Loucy (cell line): ENCODE data around the gene SMAP1.

Source experiments
- H2AFZ ChIP-seq: fragments of 200-600 bp; sonication (generic); 2 replicates; pipeline ENCODE4 v1.6.0; 2016; ENCODE audit warnings: antibody characterized with exemption, mild to moderate bottlenecking, low read length, moderate library complexity
- H3F3A ChIP-seq: fragments of 200-600 bp; 2 replicates; pipeline ENCODE4 v1.6.0; 2016; ENCODE audit warnings: antibody characterized with exemption, low read depth, mild to moderate bottlenecking
- H3K27me3 ChIP-seq: fragments of 200-600 bp; sonication (generic); 2 replicates; pipeline ENCODE4 v1.6.1; 2014; ENCODE audit warnings: low read length, mild to moderate bottlenecking; ENCODE audit not compliant: insufficient read depth, poor library complexity, severe bottlenecking
- H3K36me3 ChIP-seq: fragments of 200-600 bp; sonication (generic); 2 replicates; pipeline ENCODE4 v1.6.1; 2016; ENCODE audit warnings: low read length; ENCODE audit not compliant: insufficient read depth
- H3K4me1 ChIP-seq: fragments of 200-600 bp; sonication (generic); 2 replicates; pipeline ENCODE4 v1.5.1; 2014; ENCODE audit warnings: low read length, mild to moderate bottlenecking; ENCODE audit not compliant: insufficient read depth, poor library complexity, severe bottlenecking
- H3K4me2 ChIP-seq: fragments of 200-600 bp; sonication (generic); 2 replicates; pipeline ENCODE4 v1.6.0; 2014; ENCODE audit warnings: antibody characterized with exemption, low read length, low read depth, mild to moderate bottlenecking; ENCODE audit not compliant: poor library complexity, severe bottlenecking
- H3K4me3 ChIP-seq: fragments of 200-600 bp; sonication (generic); 2 replicates; pipeline ENCODE4 v1.5.1; 2014; ENCODE audit warnings: low read length, mild to moderate bottlenecking, mixed read lengths; ENCODE audit not compliant: poor library complexity, severe bottlenecking
- H3K79me2 ChIP-seq: fragments of 200-600 bp; sonication (generic); 2 replicates; pipeline ENCODE4 v1.6.1; 2014; ENCODE audit warnings: low read length; ENCODE audit not compliant: insufficient read depth
- H3K9ac ChIP-seq: fragments of 200-600 bp; sonication (generic); 2 replicates; pipeline ENCODE4 v1.6.0; 2014; ENCODE audit warnings: mild to moderate bottlenecking, low read depth, low read length, moderate library complexity; ENCODE audit not compliant: poor library complexity, severe bottlenecking
- H3K9me2 ChIP-seq: fragments of 200-600 bp; sonication (generic); replicated peaks from 2 replicates; pipeline ENCODE4 v1.6.1; 2016; ENCODE audit warnings: low read depth, low read length, mixed read lengths
- H3K9me3 ChIP-seq: fragments of 200-600 bp; sonication (generic); 2 replicates; pipeline ENCODE4 v1.6.1; 2014; ENCODE audit warnings: mild to moderate bottlenecking, antibody characterized with exemption, low read length, low read depth; ENCODE audit not compliant: insufficient read depth
- H4K20me1 ChIP-seq: fragments of 200-600 bp; sonication (generic); 2 replicates; pipeline ENCODE4 v1.6.0; 2014; ENCODE audit warnings: antibody characterized with exemption, low read length, mild to moderate bottlenecking; ENCODE audit not compliant: insufficient read depth, poor library complexity, severe bottlenecking
- EZH2phosphoT487 ChIP-seq: fragments of 200-600 bp; IDR thresholded peaks from 2 replicates; pipeline ENCODE4 v1.6.1; 2018; ENCODE audit warnings: antibody characterized with exemption, mild to moderate bottlenecking, moderate library complexity, borderline replicate concordance
- TF ChIP-seq, protein P1 (sequence below): fragments of 200-600 bp; sonication (generic); conservative IDR thresholded peaks from 2 replicates; pipeline ENCODE4 v1.5.1; 2014; ENCODE audit warnings: mild to moderate bottlenecking, antibody characterized with exemption, low read length

SMAP1 gene

DNA sequence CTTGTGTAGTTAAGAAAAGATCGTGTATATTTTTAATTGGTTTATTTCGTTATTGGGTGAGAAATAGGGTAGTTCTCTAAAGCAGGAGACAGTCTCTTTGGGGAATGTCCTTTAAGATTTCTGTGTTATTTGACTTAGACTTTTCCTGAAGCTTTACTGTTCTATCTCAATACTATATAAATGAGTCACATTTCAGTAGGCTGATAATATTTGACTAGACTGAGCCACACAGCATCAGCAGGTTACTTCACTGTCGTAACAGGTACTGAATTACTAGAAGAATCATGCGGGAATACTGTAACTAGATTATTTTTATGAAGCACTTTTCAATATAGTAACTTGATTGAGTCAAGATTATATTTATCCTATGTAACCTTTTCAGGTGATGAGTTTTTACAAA lies 1.4 kb downstream of the SMAP1 start:
- peak overlapping the region; percentile 99 for H3K4me2 ChIP-seq
- H3K9me3 ChIP-seq, result no peaks in the 10 kb centered on the region
- H3K4me1 ChIP-seq, result peaks cover 58% of the 10 kb centered on the region
- H3K9ac ChIP-seq, result peak overlapping the region; percentile 71
- H3K27me3 ChIP-seq, result peaks cover 23% of the 10 kb centered on the region
- peaks cover 58% of the 10 kb centered on the region for H3K79me2 ChIP-seq
- no peaks in the 10 kb centered on the region for H3K36me3 ChIP-seq
- no peaks in the 10 kb centered on the region; the same call in 1 of the 2 replicates for H3K9me2 ChIP-seq
- H3F3A ChIP-seq, result no peaks in the 10 kb centered on the region
- peak overlapping the region; percentile 76 for H3K4me3 ChIP-seq
- H2AFZ ChIP-seq, result no peak overlapping the region
- TF ChIP-seq, protein P1, sequence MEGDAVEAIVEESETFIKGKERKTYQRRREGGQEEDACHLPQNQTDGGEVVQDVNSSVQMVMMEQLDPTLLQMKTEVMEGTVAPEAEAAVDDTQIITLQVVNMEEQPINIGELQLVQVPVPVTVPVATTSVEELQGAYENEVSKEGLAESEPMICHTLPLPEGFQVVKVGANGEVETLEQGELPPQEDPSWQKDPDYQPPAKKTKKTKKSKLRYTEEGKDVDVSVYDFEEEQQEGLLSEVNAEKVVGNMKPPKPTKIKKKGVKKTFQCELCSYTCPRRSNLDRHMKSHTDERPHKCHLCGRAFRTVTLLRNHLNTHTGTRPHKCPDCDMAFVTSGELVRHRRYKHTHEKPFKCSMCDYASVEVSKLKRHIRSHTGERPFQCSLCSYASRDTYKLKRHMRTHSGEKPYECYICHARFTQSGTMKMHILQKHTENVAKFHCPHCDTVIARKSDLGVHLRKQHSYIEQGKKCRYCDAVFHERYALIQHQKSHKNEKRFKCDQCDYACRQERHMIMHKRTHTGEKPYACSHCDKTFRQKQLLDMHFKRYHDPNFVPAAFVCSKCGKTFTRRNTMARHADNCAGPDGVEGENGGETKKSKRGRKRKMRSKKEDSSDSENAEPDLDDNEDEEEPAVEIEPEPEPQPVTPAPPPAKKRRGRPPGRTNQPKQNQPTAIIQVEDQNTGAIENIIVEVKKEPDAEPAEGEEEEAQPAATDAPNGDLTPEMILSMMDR, result no peak
- TF ChIP-seq EZH2phosphoT487, result no peak
- H4K20me1 ChIP-seq, result peaks cover 39% of the 10 kb centered on the region

DNA sequence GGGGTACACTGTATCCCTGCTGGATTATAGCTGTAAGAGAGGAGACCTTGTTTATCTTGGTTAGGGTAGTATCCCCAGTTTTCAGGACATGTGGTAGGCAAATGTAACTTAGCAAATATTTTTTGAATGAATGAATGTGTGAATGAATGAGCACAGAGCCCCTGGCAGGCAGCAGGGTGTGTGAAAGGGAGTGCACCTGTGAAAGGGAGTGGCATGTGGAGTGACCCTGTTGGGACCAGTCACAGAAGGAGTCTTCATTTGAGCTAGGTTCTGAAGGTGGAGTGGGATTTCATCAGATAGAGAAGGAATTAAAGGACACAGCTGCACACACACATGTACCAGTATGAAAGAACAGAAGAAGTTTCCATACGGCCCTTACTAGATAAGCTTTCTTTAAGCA lies 4.9 kb downstream of the SMAP1 start:
- no peaks in the 10 kb centered on the region for H3F3A ChIP-seq
- H3K9me3 ChIP-seq, result no peaks in the 10 kb centered on the region
- no peak for TF ChIP-seq EZH2phosphoT487
- TF ChIP-seq, protein P1, result no peak
- peaks cover 78% of the 10 kb centered on the region for H3K79me2 ChIP-seq
- H3K4me3 ChIP-seq, result peak overlapping the region; percentile 76
- no peaks in the 10 kb centered on the region for H3K9me2 ChIP-seq
- H2AFZ ChIP-seq, result no peak overlapping the region
- peaks cover 39% of the 10 kb centered on the region for H4K20me1 ChIP-seq
- peaks cover 51% of the 10 kb centered on the region for H3K4me1 ChIP-seq
- peak overlapping the region; percentile 21 for H3K9ac ChIP-seq
- peak overlapping the region; percentile 99 for H3K4me2 ChIP-seq
- no peaks in the 10 kb centered on the region for H3K36me3 ChIP-seq
- H3K27me3 ChIP-seq, result no peaks in the 10 kb centered on the region

DNA sequence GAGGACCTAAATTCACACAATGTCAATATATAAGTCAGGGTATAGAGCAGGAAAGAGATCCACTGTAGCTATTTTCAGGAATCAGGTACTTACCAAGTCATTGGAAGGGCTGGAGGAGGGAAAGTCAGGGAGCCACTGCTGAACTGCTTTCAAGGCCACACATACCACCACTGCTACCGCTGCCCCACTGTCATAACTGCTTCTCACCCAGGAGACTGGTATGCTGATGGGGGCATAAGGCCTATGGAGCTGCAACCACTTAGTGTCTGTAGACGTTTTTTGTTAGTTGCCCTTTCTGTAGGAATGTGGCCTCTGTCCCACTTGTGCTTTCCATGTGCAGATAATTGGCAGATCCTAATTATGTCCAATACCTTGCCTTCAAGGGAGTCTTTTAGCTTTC lies 5.4 kb downstream of the SMAP1 start:
- H4K20me1 ChIP-seq, result peaks cover 39% of the 10 kb centered on the region
- H2AFZ ChIP-seq, result no peak overlapping the region
- TF ChIP-seq EZH2phosphoT487, result no peak
- TF ChIP-seq, protein P1, result no peak
- H3K27me3 ChIP-seq, result no peaks in the 10 kb centered on the region
- no peaks in the 10 kb centered on the region for H3K36me3 ChIP-seq
- peak overlapping the region; percentile 99 for H3K4me2 ChIP-seq
- peaks cover 51% of the 10 kb centered on the region for H3K4me1 ChIP-seq
- no peaks in the 10 kb centered on the region for H3K9me3 ChIP-seq
- H3K9ac ChIP-seq, result peak overlapping the region; percentile 21
- no peaks in the 10 kb centered on the region for H3K9me2 ChIP-seq
- no peaks in the 10 kb centered on the region for H3F3A ChIP-seq
- H3K79me2 ChIP-seq, result peaks cover 80% of the 10 kb centered on the region
- peak overlapping the region; percentile 76 for H3K4me3 ChIP-seq
